MM.1S (cell line): ENCODE measurements around the gene DHX8.

Experiments
- CTCF ChIP-seq: fragments of 300-600 bp; sonication (generic); IDR thresholded peaks from 2 replicates; pipeline ENCODE4 v1.5.1; 2016; ENCODE audit warnings: antibody characterized with exemption, low read length, mixed read lengths
- EZH2phosphoT487 ChIP-seq: fragments of 300-600 bp; sonication (generic); IDR thresholded peaks from 2 replicates; pipeline ENCODE4 v1.6.1; 2018; ENCODE audit warnings: antibody characterized with exemption, low read length

GRCh38 chr17:43556292-43556691 lies 72.5 kb downstream of the DHX8 start:
- TF ChIP-seq CTCF (no peak), EZH2phosphoT487 (no peak)
